KOPT-K1 (cell line): ENCODE measurements around the gene SHANK3.
A peak's percentile ranks its signal among the peaks of the same experiment; 100 is the strongest.

ENCODE experiments used
- H3K27ac ChIP-seq: fragments of 200-600 bp; sonication (generic); 2 replicates; pipeline ENCODE4 v1.5.1; 2016; ENCODE audit warnings: antibody characterized with exemption, mild to moderate bottlenecking, low read depth, low read length; ENCODE audit not compliant: poor library complexity, severe bottlenecking
- H3K36me3 ChIP-seq: fragments of 200-600 bp; sonication (generic); 2 replicates; pipeline ENCODE4 v1.5.1; 2017; ENCODE audit warnings: antibody characterized with exemption, mild to moderate bottlenecking, low read length, moderate library complexity; ENCODE audit not compliant: insufficient read depth
- H3K9me3 ChIP-seq: fragments of 200-600 bp; sonication (generic); 2 replicates; pipeline ENCODE4 v1.5.1; 2017; ENCODE audit warnings: antibody characterized with exemption, low read length, mild to moderate bottlenecking; ENCODE audit not compliant: insufficient read depth, poor library complexity, severe bottlenecking

Gene SHANK3

GRCh38 chr22:50698546-50698945 lies 25.9 kb downstream of the SHANK3 start:
- Histone ChIP-seq H3K27ac (no peak overlapping the region), H3K9me3 (no peaks in the 10 kb centered on the region), H3K36me3 (no peaks in the 10 kb centered on the region)

GRCh38 chr22:50699001-50699755 lies 26.6 kb downstream of the SHANK3 start:
- no peaks in the 10 kb centered on the region for H3K9me3 ChIP-seq
- H3K27ac ChIP-seq, result no peak overlapping the region
- H3K36me3 ChIP-seq, result no peaks in the 10 kb centered on the region

- Histone ChIP-seq H3K36me3 (no peaks in the 10 kb centered on the region), H3K27ac (no peak overlapping the region)
These were observed 27.2 kb downstream of the SHANK3 start for GRCh38 chr22:50699756-50700386.

GRCh38 chr22:50700387-50701075 lies 27.9 kb downstream of the SHANK3 start:
- H3K9me3 ChIP-seq, result no peaks in the 10 kb centered on the region
- H3K36me3 ChIP-seq, result no peaks in the 10 kb centered on the region
- H3K27ac ChIP-seq, result no peak overlapping the region

More at GRCh38 chr22:50699756-50700386, 27.2 kb downstream of the SHANK3 start:
- H3K9me3 ChIP-seq, result no peaks in the 10 kb centered on the region

GRCh38 chr22:50701076-50701419 lies 28.4 kb downstream of the SHANK3 start:
- Histone ChIP-seq H3K36me3 (no peaks in the 10 kb centered on the region), H3K27ac (no peak overlapping the region), H3K9me3 (no peaks in the 10 kb centered on the region)

- no peak overlapping the region for H3K27ac ChIP-seq
- no peaks in the 10 kb centered on the region for H3K9me3 ChIP-seq
- H3K36me3 ChIP-seq, result no peaks in the 10 kb centered on the region
These were observed 29.0 kb downstream of the SHANK3 start for GRCh38 chr22:50701428-50702154.

- Histone ChIP-seq H3K27ac (peak overlapping the region; percentile 4), H3K9me3 (no peaks in the 10 kb centered on the region), H3K36me3 (no peaks in the 10 kb centered on the region)
These were observed 29.6 kb downstream of the SHANK3 start for GRCh38 chr22:50702261-50702671.

GRCh38 chr22:50702821-50703725 lies 30.4 kb downstream of the SHANK3 start:
- no peaks in the 10 kb centered on the region for H3K9me3 ChIP-seq
- H3K36me3 ChIP-seq, result no peaks in the 10 kb centered on the region
- peak overlapping the region; percentile 4 for H3K27ac ChIP-seq

- H3K9me3 ChIP-seq, result no peaks in the 10 kb centered on the region
- no peaks in the 10 kb centered on the region for H3K36me3 ChIP-seq
These were observed 31.3 kb downstream of the SHANK3 start for GRCh38 chr22:50703726-50704509.

GRCh38 chr22:50704510-50705218 lies 32.0 kb downstream of the SHANK3 start:
- H3K36me3 ChIP-seq, result no peaks in the 10 kb centered on the region
- no peaks in the 10 kb centered on the region for H3K9me3 ChIP-seq
- no peak overlapping the region for H3K27ac ChIP-seq

More at GRCh38 chr22:50703726-50704509, 31.3 kb downstream of the SHANK3 start:
- H3K27ac ChIP-seq, result no peak overlapping the region

GRCh38 chr22:50705219-50705691 lies 32.6 kb downstream of the SHANK3 start:
- Histone ChIP-seq H3K36me3 (no peaks in the 10 kb centered on the region), H3K9me3 (no peaks in the 10 kb centered on the region), H3K27ac (peak overlapping the region; percentile 48)

GRCh38 chr22:50705851-50706351 lies 33.3 kb downstream of the SHANK3 start:
- Histone ChIP-seq H3K9me3 (no peaks in the 10 kb centered on the region), H3K36me3 (no peaks in the 10 kb centered on the region), H3K27ac (peak overlapping the region; percentile 48)
